ENCODE measurements around the gene PAAF1.

DNA sequence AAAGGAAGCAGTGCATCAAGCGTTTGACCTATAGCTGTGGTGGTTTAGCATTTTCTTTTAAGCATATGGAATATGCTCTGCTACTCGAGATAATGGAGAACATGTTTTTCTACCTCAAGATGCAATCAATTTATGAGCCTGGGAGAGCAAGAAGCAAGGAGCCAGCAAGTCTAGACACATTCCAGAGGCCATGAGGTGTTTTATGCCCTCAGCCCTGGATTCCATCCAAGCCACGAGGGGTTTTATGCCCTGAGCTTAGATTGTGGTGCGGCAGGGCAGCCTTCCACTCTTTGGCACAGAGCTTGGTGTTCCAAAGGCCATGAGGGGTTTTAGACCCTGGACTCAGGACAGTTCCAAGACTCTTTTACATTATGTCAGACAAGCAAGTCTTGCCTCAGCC lies 62.3 kb downstream of the PAAF1 start:
- TF ChIP-seq, protein P1, sequence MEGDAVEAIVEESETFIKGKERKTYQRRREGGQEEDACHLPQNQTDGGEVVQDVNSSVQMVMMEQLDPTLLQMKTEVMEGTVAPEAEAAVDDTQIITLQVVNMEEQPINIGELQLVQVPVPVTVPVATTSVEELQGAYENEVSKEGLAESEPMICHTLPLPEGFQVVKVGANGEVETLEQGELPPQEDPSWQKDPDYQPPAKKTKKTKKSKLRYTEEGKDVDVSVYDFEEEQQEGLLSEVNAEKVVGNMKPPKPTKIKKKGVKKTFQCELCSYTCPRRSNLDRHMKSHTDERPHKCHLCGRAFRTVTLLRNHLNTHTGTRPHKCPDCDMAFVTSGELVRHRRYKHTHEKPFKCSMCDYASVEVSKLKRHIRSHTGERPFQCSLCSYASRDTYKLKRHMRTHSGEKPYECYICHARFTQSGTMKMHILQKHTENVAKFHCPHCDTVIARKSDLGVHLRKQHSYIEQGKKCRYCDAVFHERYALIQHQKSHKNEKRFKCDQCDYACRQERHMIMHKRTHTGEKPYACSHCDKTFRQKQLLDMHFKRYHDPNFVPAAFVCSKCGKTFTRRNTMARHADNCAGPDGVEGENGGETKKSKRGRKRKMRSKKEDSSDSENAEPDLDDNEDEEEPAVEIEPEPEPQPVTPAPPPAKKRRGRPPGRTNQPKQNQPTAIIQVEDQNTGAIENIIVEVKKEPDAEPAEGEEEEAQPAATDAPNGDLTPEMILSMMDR (IDR thresholded peaks at IDR 0.05; ENCODE audit: low read depth, low read length, poor library complexity, severe bottlenecking): no peak
- TF ChIP-seq EZH2phosphoT487 (IDR thresholded peaks at IDR 0.05; ENCODE audit: borderline replicate concordance, low read length): no peak

All from DOHH2 (cell line).